Spleen (tissue), 7 donors: ENCODE data around the gene BCAS2.

Experiments used
- POLR2A ChIP-seq, 3 donors: fragments of 450-650 bp; IDR thresholded peaks; one replicate each; pipeline ENCODE4 v1.5.1; 2017; ENCODE audit warnings: antibody characterized with exemption in 3 of 3, mild to moderate bottlenecking in 1 of 3
- POLR2AphosphoS5 ChIP-seq, 3 donors: sonication (generic); formaldehyde crosslinking; IDR thresholded peaks; one replicate each; pipeline ENCODE4 v1.5.1; 2017; ENCODE audit warnings: antibody characterized with exemption in 3 of 3
- TF ChIP-seq, protein P1 (sequence below), 11 experiments: fragments of 200-600 bp in 7 of 11; fragments of 450-650 bp in 4 of 11; sonication (generic) in 4 of 11; IDR thresholded peaks in 8 of 11; conservative IDR thresholded peaks in 3 of 11; 1 replicate in 7 of 11; 2 replicates in 4 of 11; pipeline versions ENCODE4 v1.4.0 to v1.8.0; 2016 to 2021; ENCODE audit warnings: antibody characterized with exemption in 11 of 11, inconsistent platforms in 4 of 11, mild to moderate bottlenecking in 1 of 11
- donor health status: DM: no; HTN: no; CAD: no; lungs with moderate emphysema.
- donor health status: DM: no; HTN: no; CAD: no.
- donor health status: DM: no; HTN: no; CAD: no.

DNA sequence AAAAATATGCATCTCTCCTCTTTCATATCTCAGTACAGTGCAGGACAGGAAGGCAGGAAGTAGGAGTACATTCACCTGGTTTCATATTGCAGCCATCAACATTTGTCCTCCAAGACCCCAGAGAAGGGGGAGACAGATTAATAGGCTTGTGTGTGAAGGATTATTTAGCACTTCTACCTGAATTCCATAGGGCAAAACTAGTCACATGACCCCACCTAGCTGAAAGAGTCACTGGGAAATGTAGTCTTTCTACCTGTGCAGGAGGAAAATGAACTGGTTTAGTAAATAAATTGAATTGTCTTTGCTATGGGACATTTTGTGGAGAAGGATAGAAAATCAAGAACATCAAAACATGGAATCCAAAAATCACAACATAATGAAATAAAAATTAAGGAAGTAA, 56.5 kb downstream of the BCAS2 start:
- TF ChIP-seq, protein P1, sequence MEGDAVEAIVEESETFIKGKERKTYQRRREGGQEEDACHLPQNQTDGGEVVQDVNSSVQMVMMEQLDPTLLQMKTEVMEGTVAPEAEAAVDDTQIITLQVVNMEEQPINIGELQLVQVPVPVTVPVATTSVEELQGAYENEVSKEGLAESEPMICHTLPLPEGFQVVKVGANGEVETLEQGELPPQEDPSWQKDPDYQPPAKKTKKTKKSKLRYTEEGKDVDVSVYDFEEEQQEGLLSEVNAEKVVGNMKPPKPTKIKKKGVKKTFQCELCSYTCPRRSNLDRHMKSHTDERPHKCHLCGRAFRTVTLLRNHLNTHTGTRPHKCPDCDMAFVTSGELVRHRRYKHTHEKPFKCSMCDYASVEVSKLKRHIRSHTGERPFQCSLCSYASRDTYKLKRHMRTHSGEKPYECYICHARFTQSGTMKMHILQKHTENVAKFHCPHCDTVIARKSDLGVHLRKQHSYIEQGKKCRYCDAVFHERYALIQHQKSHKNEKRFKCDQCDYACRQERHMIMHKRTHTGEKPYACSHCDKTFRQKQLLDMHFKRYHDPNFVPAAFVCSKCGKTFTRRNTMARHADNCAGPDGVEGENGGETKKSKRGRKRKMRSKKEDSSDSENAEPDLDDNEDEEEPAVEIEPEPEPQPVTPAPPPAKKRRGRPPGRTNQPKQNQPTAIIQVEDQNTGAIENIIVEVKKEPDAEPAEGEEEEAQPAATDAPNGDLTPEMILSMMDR (IDR thresholded peaks at IDR 0.05 in 8 of 11, conservative IDR thresholded peaks at IDR 0.05 in 3 of 11): no peak
- TF ChIP-seq POLR2AphosphoS5 (IDR thresholded peaks at IDR 0.05): no peak
- TF ChIP-seq POLR2A (IDR thresholded peaks at IDR 0.05): no peak
